Measurements from ENCODE around the gene RAB33A.

Gene RAB33A

GRCh38 chrX:130176354-130176776 is 4.6 kb downstream of the RAB33A start (continued):
- TF ChIP-seq ZNF2 (tag by site-specific recombination; IDR thresholded peaks at IDR 0.05) (no peak), ZNF555 (tag by site-specific recombination; conservative IDR thresholded peaks at IDR 0.05) (no peak), ZNF266 (tag by site-specific recombination; IDR thresholded peaks at IDR 0.05; ENCODE audit: low read depth) (no peak), ZNF530 (tag by site-specific recombination; IDR thresholded peaks at IDR 0.05; ENCODE audit: low read depth) (no peak), ZNF670 (tag by site-specific recombination; IDR thresholded peaks at IDR 0.05; ENCODE audit: low read depth) (no peak), ZNF416 (tag by site-specific recombination; IDR thresholded peaks at IDR 0.05) (no peak), ZNF571 (tag by site-specific recombination; IDR thresholded peaks at IDR 0.05) (no peak), MZF1 (tag by site-specific recombination; IDR thresholded peaks at IDR 0.05; ENCODE audit: borderline replicate concordance) (no peak), ZNF423 (tag by site-specific recombination; IDR thresholded peaks at IDR 0.05) (no peak), ZNF792 (tag by site-specific recombination; IDR thresholded peaks at IDR 0.05) (no peak), ZNF600 (tag by site-specific recombination; IDR thresholded peaks at IDR 0.05) (no peak), ZNF138 (tag by site-specific recombination; IDR thresholded peaks at IDR 0.05; ENCODE audit: borderline replicate concordance) (no peak), ZNF777 (tag by site-specific recombination; IDR thresholded peaks at IDR 0.05; ENCODE audit: borderline replicate concordance) (no peak), ZNF24 (tag by site-specific recombination; IDR thresholded peaks at IDR 0.05) (peak; percentile 88), ZXDB (tag by site-specific recombination; IDR thresholded peaks at IDR 0.05) (no peak), IKZF3 (tag by site-specific recombination; IDR thresholded peaks at IDR 0.05) (0 out of 2 replicates have a peak, but pooled peaks have one; percentile 20), ZNF76 (tag by site-specific recombination; IDR thresholded peaks at IDR 0.05; ENCODE audit: borderline replicate concordance, low read depth) (no peak), REPIN1 (tag by site-specific recombination; IDR thresholded peaks at IDR 0.05; ENCODE audit: low read depth) (no peak), ZNF768 (tag by site-specific recombination; IDR thresholded peaks at IDR 0.05) (no peak), ZNF155 (tag by site-specific recombination; IDR thresholded peaks at IDR 0.05) (peak; percentile 82; the same call in 1 of the 2 replicates), ZNF514 (tag by site-specific recombination; IDR thresholded peaks at IDR 0.05) (no peak), ZNF488 (tag by site-specific recombination; IDR thresholded peaks at IDR 0.05) (no peak), ZBTB8A (tag by site-specific recombination; IDR thresholded peaks at IDR 0.05) (no peak), ZNF426 (tag by site-specific recombination; IDR thresholded peaks at IDR 0.05) (no peak), ZNF341 (tag by site-specific recombination; IDR thresholded peaks at IDR 0.05; ENCODE audit: low read depth) (no peak), ZNF214 (tag by site-specific recombination; IDR thresholded peaks at IDR 0.05; ENCODE audit: borderline replicate concordance) (no peak), ZBTB7A (tag by site-specific recombination; IDR thresholded peaks at IDR 0.05; ENCODE audit: low read depth) (no peak), KLF10 (tag by site-specific recombination; IDR thresholded peaks at IDR 0.05) (no peak)
- TF ChIP-seq, protein P1, sequence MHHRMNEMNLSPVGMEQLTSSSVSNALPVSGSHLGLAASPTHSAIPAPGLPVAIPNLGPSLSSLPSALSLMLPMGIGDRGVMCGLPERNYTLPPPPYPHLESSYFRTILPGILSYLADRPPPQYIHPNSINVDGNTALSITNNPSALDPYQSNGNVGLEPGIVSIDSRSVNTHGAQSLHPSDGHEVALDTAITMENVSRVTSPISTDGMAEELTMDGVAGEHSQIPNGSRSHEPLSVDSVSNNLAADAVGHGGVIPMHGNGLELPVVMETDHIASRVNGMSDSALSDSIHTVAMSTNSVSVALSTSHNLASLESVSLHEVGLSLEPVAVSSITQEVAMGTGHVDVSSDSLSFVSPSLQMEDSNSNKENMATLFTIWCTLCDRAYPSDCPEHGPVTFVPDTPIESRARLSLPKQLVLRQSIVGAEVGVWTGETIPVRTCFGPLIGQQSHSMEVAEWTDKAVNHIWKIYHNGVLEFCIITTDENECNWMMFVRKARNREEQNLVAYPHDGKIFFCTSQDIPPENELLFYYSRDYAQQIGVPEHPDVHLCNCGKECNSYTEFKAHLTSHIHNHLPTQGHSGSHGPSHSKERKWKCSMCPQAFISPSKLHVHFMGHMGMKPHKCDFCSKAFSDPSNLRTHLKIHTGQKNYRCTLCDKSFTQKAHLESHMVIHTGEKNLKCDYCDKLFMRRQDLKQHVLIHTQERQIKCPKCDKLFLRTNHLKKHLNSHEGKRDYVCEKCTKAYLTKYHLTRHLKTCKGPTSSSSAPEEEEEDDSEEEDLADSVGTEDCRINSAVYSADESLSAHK (tag by site-specific recombination; IDR thresholded peaks at IDR 0.05): peak; percentile 87
- TF ChIP-seq, protein P2, sequence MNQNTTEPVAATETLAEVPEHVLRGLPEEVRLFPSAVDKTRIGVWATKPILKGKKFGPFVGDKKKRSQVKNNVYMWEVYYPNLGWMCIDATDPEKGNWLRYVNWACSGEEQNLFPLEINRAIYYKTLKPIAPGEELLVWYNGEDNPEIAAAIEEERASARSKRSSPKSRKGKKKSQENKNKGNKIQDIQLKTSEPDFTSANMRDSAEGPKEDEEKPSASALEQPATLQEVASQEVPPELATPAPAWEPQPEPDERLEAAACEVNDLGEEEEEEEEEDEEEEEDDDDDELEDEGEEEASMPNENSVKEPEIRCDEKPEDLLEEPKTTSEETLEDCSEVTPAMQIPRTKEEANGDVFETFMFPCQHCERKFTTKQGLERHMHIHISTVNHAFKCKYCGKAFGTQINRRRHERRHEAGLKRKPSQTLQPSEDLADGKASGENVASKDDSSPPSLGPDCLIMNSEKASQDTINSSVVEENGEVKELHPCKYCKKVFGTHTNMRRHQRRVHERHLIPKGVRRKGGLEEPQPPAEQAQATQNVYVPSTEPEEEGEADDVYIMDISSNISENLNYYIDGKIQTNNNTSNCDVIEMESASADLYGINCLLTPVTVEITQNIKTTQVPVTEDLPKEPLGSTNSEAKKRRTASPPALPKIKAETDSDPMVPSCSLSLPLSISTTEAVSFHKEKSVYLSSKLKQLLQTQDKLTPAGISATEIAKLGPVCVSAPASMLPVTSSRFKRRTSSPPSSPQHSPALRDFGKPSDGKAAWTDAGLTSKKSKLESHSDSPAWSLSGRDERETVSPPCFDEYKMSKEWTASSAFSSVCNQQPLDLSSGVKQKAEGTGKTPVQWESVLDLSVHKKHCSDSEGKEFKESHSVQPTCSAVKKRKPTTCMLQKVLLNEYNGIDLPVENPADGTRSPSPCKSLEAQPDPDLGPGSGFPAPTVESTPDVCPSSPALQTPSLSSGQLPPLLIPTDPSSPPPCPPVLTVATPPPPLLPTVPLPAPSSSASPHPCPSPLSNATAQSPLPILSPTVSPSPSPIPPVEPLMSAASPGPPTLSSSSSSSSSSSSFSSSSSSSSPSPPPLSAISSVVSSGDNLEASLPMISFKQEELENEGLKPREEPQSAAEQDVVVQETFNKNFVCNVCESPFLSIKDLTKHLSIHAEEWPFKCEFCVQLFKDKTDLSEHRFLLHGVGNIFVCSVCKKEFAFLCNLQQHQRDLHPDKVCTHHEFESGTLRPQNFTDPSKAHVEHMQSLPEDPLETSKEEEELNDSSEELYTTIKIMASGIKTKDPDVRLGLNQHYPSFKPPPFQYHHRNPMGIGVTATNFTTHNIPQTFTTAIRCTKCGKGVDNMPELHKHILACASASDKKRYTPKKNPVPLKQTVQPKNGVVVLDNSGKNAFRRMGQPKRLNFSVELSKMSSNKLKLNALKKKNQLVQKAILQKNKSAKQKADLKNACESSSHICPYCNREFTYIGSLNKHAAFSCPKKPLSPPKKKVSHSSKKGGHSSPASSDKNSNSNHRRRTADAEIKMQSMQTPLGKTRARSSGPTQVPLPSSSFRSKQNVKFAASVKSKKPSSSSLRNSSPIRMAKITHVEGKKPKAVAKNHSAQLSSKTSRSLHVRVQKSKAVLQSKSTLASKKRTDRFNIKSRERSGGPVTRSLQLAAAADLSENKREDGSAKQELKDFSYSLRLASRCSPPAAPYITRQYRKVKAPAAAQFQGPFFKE (tag by site-specific recombination; IDR thresholded peaks at IDR 0.05; ENCODE audit: borderline replicate concordance): no peak
- TF ChIP-seq, protein P3, sequence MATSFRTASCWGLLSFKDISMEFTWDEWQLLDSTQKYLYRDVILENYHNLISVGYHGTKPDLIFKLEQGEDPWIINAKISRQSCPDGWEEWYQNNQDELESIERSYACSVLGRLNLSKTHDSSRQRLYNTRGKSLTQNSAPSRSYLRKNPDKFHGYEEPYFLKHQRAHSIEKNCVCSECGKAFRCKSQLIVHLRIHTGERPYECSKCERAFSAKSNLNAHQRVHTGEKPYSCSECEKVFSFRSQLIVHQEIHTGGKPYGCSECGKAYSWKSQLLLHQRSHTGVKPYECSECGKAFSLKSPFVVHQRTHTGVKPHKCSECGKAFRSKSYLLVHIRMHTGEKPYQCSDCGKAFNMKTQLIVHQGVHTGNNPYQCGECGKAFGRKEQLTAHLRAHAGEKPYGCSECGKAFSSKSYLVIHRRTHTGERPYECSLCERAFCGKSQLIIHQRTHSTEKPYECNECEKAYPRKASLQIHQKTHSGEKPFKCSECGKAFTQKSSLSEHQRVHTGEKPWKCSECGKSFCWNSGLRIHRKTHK (tag by site-specific recombination; IDR thresholded peaks at IDR 0.05): no peak
